GM23338 (cell line): Measurements from ENCODE around the gene LAMA1. TPM values are rescaled to one million over a fixed set of nuclear protein-coding genes. Genes with fewer than 3 reads are reported as not detected.
"Not testable (repeated sequence)": the region's sequence is repeated elsewhere in the genome, so short reads cannot be mapped to it uniquely, and the experiment has no call there.

Experiments used
- ATAC-seq: fragments of 200-7000 bp; cut with Tn5 transposase; 3 replicates; pipeline ENCODE4 v1.9.1; 2020
- DNase-seq: peaks from one replicate; pipeline ENCODE4 v3.0.0-alpha.2; 2015; ENCODE audit warnings: low spot score
- H2AFZ ChIP-seq: fragments of 200-600 bp; sonication (generic); 2 replicates; pipeline ENCODE4 v1.8.0; 2016; ENCODE audit warnings: antibody characterized with exemption, mild to moderate bottlenecking, moderate library complexity
- H3F3A ChIP-seq: fragments of 200-600 bp; sonication (generic); replicated peaks from 2 replicates; pipeline ENCODE4 v1.8.0; 2017; ENCODE audit warnings: antibody characterized with exemption, mixed run types, low read depth
- H3K27ac ChIP-seq: fragments of 200-600 bp; sonication (generic); 2 replicates; pipeline ENCODE4 v1.6.1; 2016; ENCODE audit warnings: low read depth
- H3K27me3 ChIP-seq: fragments of 200-600 bp; sonication (generic); 2 replicates; pipeline ENCODE4 v1.8.0; 2016; ENCODE audit warnings: mild to moderate bottlenecking, mixed run types, moderate library complexity; ENCODE audit not compliant: insufficient read depth
- H3K36me3 ChIP-seq: fragments of 200-600 bp; sonication (generic); 2 replicates; pipeline ENCODE4 v1.8.0; 2016; ENCODE audit warnings: mild to moderate bottlenecking; ENCODE audit not compliant: insufficient read depth
- H3K4me1 ChIP-seq: fragments of 200-600 bp; sonication (generic); 2 replicates; pipeline ENCODE4 v1.8.0; 2016; ENCODE audit warnings: mild to moderate bottlenecking, moderate library complexity; ENCODE audit not compliant: insufficient read depth
- H3K4me2 ChIP-seq: fragments of 200-600 bp; sonication (generic); 2 replicates; pipeline ENCODE4 v1.7.1; 2017; ENCODE audit warnings: mixed run types
- H3K4me3 ChIP-seq: fragments of 200-600 bp; sonication (generic); 2 replicates; pipeline ENCODE4 v1.6.1; 2016; ENCODE audit warnings: mixed run types
- H3K79me2 ChIP-seq: fragments of 200-600 bp; sonication (generic); replicated peaks from 2 replicates; pipeline ENCODE4 v1.8.0; 2017; ENCODE audit warnings: mild to moderate bottlenecking; ENCODE audit not compliant: insufficient read depth
- H3K9me2 ChIP-seq: fragments of 200-600 bp; sonication (generic); 2 replicates; pipeline ENCODE4 v1.8.0; 2017; ENCODE audit not compliant: insufficient read depth
- H4K20me1 ChIP-seq: fragments of 200-600 bp; sonication (generic); replicated peaks from 2 replicates; pipeline ENCODE4 v1.8.0; 2017; ENCODE audit warnings: mild to moderate bottlenecking; ENCODE audit not compliant: insufficient read depth
- H3K27ac Mint-ChIP-seq: 2 replicates; pipeline ENCODE4 v1.8.0; 2020; ENCODE audit warnings: inconsistent platforms, mild to moderate bottlenecking, moderate library complexity, mixed read lengths
- H3K27me3 Mint-ChIP-seq: 3 replicates; pipeline ENCODE4 v1.8.0; 2022; ENCODE audit warnings: low read depth, mild to moderate bottlenecking, moderate library complexity, mixed read lengths, inconsistent platforms; ENCODE audit not compliant: insufficient read depth, poor library complexity
- H3K36me3 Mint-ChIP-seq: 3 replicates; pipeline ENCODE4 v1.8.0; 2021; ENCODE audit warnings: low read depth, mild to moderate bottlenecking, inconsistent platforms, moderate library complexity, mixed read lengths
- H3K4me1 Mint-ChIP-seq: 3 replicates; pipeline ENCODE4 v1.8.0; 2020; ENCODE audit warnings: mild to moderate bottlenecking, inconsistent platforms, mixed read lengths
- H3K4me3 Mint-ChIP-seq: 3 replicates; pipeline ENCODE4 v1.8.0; 2021; ENCODE audit warnings: moderate library complexity, mild to moderate bottlenecking, inconsistent platforms, mixed read lengths
- H3K9me3 Mint-ChIP-seq: 3 replicates; pipeline ENCODE4 v1.8.0; 2020; ENCODE audit warnings: moderate library complexity, mild to moderate bottlenecking, inconsistent platforms, mixed read lengths
- CREB1 ChIP-seq: fragments of 250-450 bp; sonication (Bioruptor Pico); IDR thresholded peaks from 2 replicates; pipeline ENCODE4 v1.5.0; 2020; ENCODE audit warnings: low read depth, mild to moderate bottlenecking, moderate library complexity
- ETS1 ChIP-seq: IDR thresholded peaks from 2 replicates; pipeline ENCODE4 v1.6.1; 2016; ENCODE audit warnings: antibody characterized with exemption
- EZH2 ChIP-seq: fragments of 200-600 bp; sonication (generic); IDR thresholded peaks from one replicate; pipeline ENCODE4 v1.8.0; 2017; ENCODE audit warnings: antibody characterized with exemption, mild to moderate bottlenecking, low read depth; ENCODE audit not compliant: unreplicated experiment
- EZH2phosphoT487 ChIP-seq: fragments of 200-600 bp; sonication (generic); IDR thresholded peaks from one replicate; pipeline ENCODE4 v1.8.1; 2018; ENCODE audit warnings: antibody characterized with exemption; ENCODE audit not compliant: unreplicated experiment
- NANOG ChIP-seq: IDR thresholded peaks from 2 replicates; pipeline ENCODE4 v1.6.1; 2016; ENCODE audit warnings: antibody characterized with exemption, borderline replicate concordance
- REST ChIP-seq: IDR thresholded peaks from one replicate; pipeline ENCODE4 v1.6.1; 2018; ENCODE audit warnings: antibody characterized with exemption; ENCODE audit not compliant: unreplicated experiment
- STAT1 ChIP-seq: IDR thresholded peaks from one replicate; pipeline ENCODE4 v1.6.1; 2016; ENCODE audit warnings: antibody characterized with exemption; ENCODE audit not compliant: unreplicated experiment
- ZNF114 ChIP-seq: fragments of 250-450 bp; sonication (Bioruptor Pico); IDR thresholded peaks from 2 replicates; pipeline ENCODE4 v1.5.0; 2020; ENCODE audit warnings: mild to moderate bottlenecking, moderate library complexity
- ZNF331 ChIP-seq: fragments of 250-450 bp; sonication (Bioruptor Pico); IDR thresholded peaks from 2 replicates; pipeline ENCODE4 v1.5.0; 2020; ENCODE audit warnings: low read depth, mild to moderate bottlenecking, moderate library complexity
- ZNF462 ChIP-seq: fragments of 250-450 bp; sonication (Bioruptor Pico); IDR thresholded peaks from 2 replicates; pipeline ENCODE4 v1.5.0; 2020; ENCODE audit warnings: mild to moderate bottlenecking, moderate library complexity
- polyA plus RNA-seq: library from polyadenylated mRNA; unstranded; fragments of >200 nt; fragmentation: Nextera tagmentation; extraction: Ambion mirVana; gene quantifications from 2 replicates; pipeline ENCODE4 v1.2.1, GENCODE V29; 2016
- total RNA-seq: library from RNA; depleted of rRNA; stranded (reverse); fragments of >200 nt; shearing (Covaris generic); gene quantifications from 2 replicates; pipeline ENCODE4 v1.2.3, GENCODE V29; 2014

LAMA1 gene
- total and polyA plus RNA-seq, 2 experiments from 2014 or later, result 14.8 to 52.3 TPM

- not testable (repeated sequence) for H3K9me3 Mint-ChIP-seq, H3K4me2 ChIP-seq, H3K27ac Mint-ChIP-seq, H3K27me3 Mint-ChIP-seq, H3K36me3 Mint-ChIP-seq, DNase-seq, H3K27ac ChIP-seq, H2AFZ ChIP-seq, H3K4me1 ChIP-seq, H3K9me2 ChIP-seq, H3K79me2 ChIP-seq, H3K4me3 Mint-ChIP-seq, H4K20me1 ChIP-seq, H3K4me3 ChIP-seq, H3K36me3 ChIP-seq, H3K4me1 Mint-ChIP-seq, H3F3A ChIP-seq, H3K27me3 ChIP-seq, ATAC-seq
These were observed 27.3 kb upstream of the LAMA1 start for GRCh38 chr18:7144921-7145320.

- Mint-ChIP-seq H3K27ac (no peak overlapping the region), H3K4me3 (no peak overlapping the region), H3K4me1 (no peaks in the 10 kb centered on the region), H3K36me3 (no peaks in the 10 kb centered on the region), H3K9me3 (no peaks in the 10 kb centered on the region; the same call in 2 of the 3 replicates), H3K27me3 (no peaks in the 10 kb centered on the region)
- Histone ChIP-seq H3K4me3 (no peak overlapping the region), H3K4me2 (no peak overlapping the region), H3K79me2 (no peaks in the 10 kb centered on the region), H3K27ac (no peak overlapping the region), H4K20me1 (no peaks in the 10 kb centered on the region), H3K36me3 (no peaks in the 10 kb centered on the region), H3K27me3 (no peaks in the 10 kb centered on the region), H3F3A (no peaks in the 10 kb centered on the region), H3K9me2 (no peaks in the 10 kb centered on the region), H3K4me1 (no peaks in the 10 kb centered on the region), H2AFZ (no peak overlapping the region)
- DNase-seq (no peak), ATAC-seq (no peak)
- TF ChIP-seq ZNF331 (no peak), NANOG (no peak), ZNF462 (CRISPR knock-in tag) (no peak), EZH2 (no peak), ETS1 (no peak), STAT1 (no peak), EZH2phosphoT487 (no peak), REST (no peak), CREB1 (CRISPR knock-in tag) (no peak), ZNF114 (CRISPR knock-in tag) (no peak)
These were observed 23.7 kb upstream of the LAMA1 start for GRCh38 chr18:7141287-7141686.
